K562 (cell line): ENCODE results near the gene ATF3. TPM values are rescaled to one million over a fixed set of nuclear protein-coding genes. Genes with fewer than 3 reads are reported as not detected.

Source experiments
- ARNT ChIP-seq, 2 experiments: fragments of 450-650 bp; IDR thresholded peaks; 2 replicates each; pipeline ENCODE4 v1.6.1; 2016; ENCODE audit warnings: mild to moderate bottlenecking in 1 of 2
- CHCHD3 ChIP-seq: fragments of 250-450 bp; sonication (Bioruptor Pico); IDR thresholded peaks from 2 replicates; pipeline ENCODE4 v2.1.2; 2022; ENCODE audit warnings: mild to moderate bottlenecking
- CREB3 ChIP-seq: fragments of 450-650 bp; conservative IDR thresholded peaks from 2 replicates; pipeline ENCODE4 v1.6.1; 2016; ENCODE audit warnings: missing genetic modification characterization, low read depth, mild to moderate bottlenecking, missing compliant biosample characterization, moderate library complexity
- CTCF ChIP-seq, 3 experiments: IDR thresholded peaks in 2 of 3; conservative IDR thresholded peaks in 1 of 3; 2 replicates each; pipeline ENCODE4 v1.5.1; 2011 to 2012; ENCODE audit warnings: low read length in 3 of 3, mild to moderate bottlenecking in 3 of 3, control low read depth in 2 of 3, improper control_type of control experiment in 1 of 3, inconsistent platforms in 1 of 3, low read depth in 1 of 3, mixed read lengths in 1 of 3, moderate library complexity in 1 of 3; ENCODE audit not compliant: insufficient read depth in 2 of 3
- EZH2 ChIP-seq: IDR thresholded peaks from 2 replicates; pipeline ENCODE4 v1.6.1; 2012; ENCODE audit warnings: low read depth, mild to moderate bottlenecking, inconsistent platforms, low read length, borderline replicate concordance
- FIP1L1 ChIP-seq: fragments of 200-400 bp; formaldehyde crosslinking; IDR thresholded peaks from 2 replicates; pipeline ENCODE4 v1.6.1; 2018; ENCODE audit warnings: mild to moderate bottlenecking, low read depth, low read length; ENCODE audit not compliant: poor library complexity, severe bottlenecking
- FOSL1 ChIP-seq: fragments of 200-800 bp; sonication (Bioruptor generic); conservative IDR thresholded peaks from 2 replicates; pipeline ENCODE4 v1.6.1; 2016; ENCODE audit warnings: missing genetic modification characterization, missing compliant biosample characterization
- HMG20B ChIP-seq: fragments of 250-450 bp; sonication (Bioruptor Pico); IDR thresholded peaks from 2 replicates; pipeline ENCODE4 v1.5.0; 2021; ENCODE audit warnings: mild to moderate bottlenecking
- HNRNPLL ChIP-seq: fragments of 200-400 bp; formaldehyde crosslinking; IDR thresholded peaks from 2 replicates; pipeline ENCODE4 v1.6.1; 2017; ENCODE audit warnings: low read length, low read depth, mild to moderate bottlenecking; ENCODE audit not compliant: poor library complexity, severe bottlenecking
- IRF1 ChIP-seq: sonication (generic); formaldehyde crosslinking; IDR thresholded peaks from 2 replicates; pipeline ENCODE4 v1.8.0; 2022; ENCODE audit warnings: missing genetic modification reagents, mild to moderate bottlenecking, borderline replicate concordance
- KAT8 ChIP-seq: fragments of 450-650 bp; IDR thresholded peaks from 2 replicates; pipeline ENCODE4 v1.6.1; 2016; ENCODE audit warnings: low read depth, mild to moderate bottlenecking
- NFYB ChIP-seq: IDR thresholded peaks from 2 replicates; pipeline ENCODE4 v1.6.1; 2011; ENCODE audit warnings: mild to moderate bottlenecking, moderate library complexity; ENCODE audit not compliant: insufficient read length; ENCODE audit errors: extremely low read depth
- PCBP2 ChIP-seq: fragments of 200-400 bp; formaldehyde crosslinking; IDR thresholded peaks from 2 replicates; pipeline ENCODE4 v1.6.1; 2018; ENCODE audit warnings: low read length, low read depth, mild to moderate bottlenecking, moderate library complexity; ENCODE audit not compliant: poor library complexity, severe bottlenecking
- PREB ChIP-seq: sonication (generic); formaldehyde crosslinking; IDR thresholded peaks from 2 replicates; pipeline ENCODE4 v1.8.1; 2023; ENCODE audit warnings: mild to moderate bottlenecking, missing genetic modification reagents
- PTRF ChIP-seq: fragments of 450-650 bp; IDR thresholded peaks from 2 replicates; pipeline ENCODE4 v1.6.1; 2016; ENCODE audit warnings: mild to moderate bottlenecking, missing genetic modification characterization, missing compliant biosample characterization
- SMARCA5 ChIP-seq: fragments of 450-650 bp; IDR thresholded peaks from 2 replicates; pipeline ENCODE4 v1.6.1; 2016
- TBL1XR1 ChIP-seq, 2 experiments: IDR thresholded peaks; 2 replicates each; pipeline ENCODE4 v1.6.1; 2012; ENCODE audit warnings: improper control_type of control experiment in 2 of 2, low read length in 2 of 2, mild to moderate bottlenecking in 1 of 2
- ZBTB49 ChIP-seq: sonication (generic); formaldehyde crosslinking; IDR thresholded peaks from 2 replicates; pipeline ENCODE4 v1.8.0; 2022; ENCODE audit warnings: missing genetic modification reagents, mild to moderate bottlenecking, borderline replicate concordance
- ZC3H4 ChIP-seq: sonication (generic); formaldehyde crosslinking; IDR thresholded peaks from 2 replicates; pipeline ENCODE4 v1.9.0; 2021; ENCODE audit warnings: missing genetic modification reagents, borderline replicate concordance
- ZNF311 ChIP-seq: fragments of 250-450 bp; sonication (Bioruptor Pico); IDR thresholded peaks from 2 replicates; pipeline ENCODE4 v1.4.0; 2020; ENCODE audit warnings: mild to moderate bottlenecking, moderate library complexity
- polyA plus RNA-seq, 8 experiments: library from polyadenylated mRNA; depleted of rRNA in 4 of 8; stranded (reverse) in 5 of 8; unstranded in 3 of 8; fragments of >200 nt; fragmentation: Nextera tagmentation in 2 of 8; fragmentation: Illumina TruSeq in 1 of 8; extraction: Ambion mirVana in 2 of 8; extraction: Trizol in 1 of 8; gene quantifications; 2 replicates each; pipeline versions ENCODE4 v1.2.1 to v1.2.3, GENCODE V29; 2011 to 2014; ENCODE audit warnings: inconsistent platforms in 1 of 8, missing spikeins in 1 of 8
- total RNA-seq, 7 experiments: library from RNA; depleted of rRNA in 6 of 7; stranded (reverse); fragments of >200 nt in 6 of 7; fragmentation: Illumina TruSeq in 2 of 7; extraction: Trizol in 2 of 7; gene quantifications; 2 replicates each; pipeline versions ENCODE4 v1.2.1 to v1.2.3, GENCODE V29; 2011 to 2021; ENCODE audit warnings: low replicate concordance in 1 of 7

ATF3 gene
- total and polyA plus RNA-seq, 9 of the 15 experiments (the other 6 are each of a cell fraction or from before 2014, with no cell fraction given): 3.5 to 28.2 (median 19.8) TPM

- TF ChIP-seq CTCF (IDR thresholded peaks at IDR 0.05 in 2 of 3, conservative IDR thresholded peaks at IDR 0.05 in 1 of 3; ENCODE audit: insufficient read depth in 2 of 3, low read depth in 1 of 3, low read length in 3 of 3) (peak; percentile 94 to 95 (median 95)), IRF1 (CRISPR knock-in tag) (no peak), KAT8 (no peak), HMG20B (no peak), PREB (CRISPR knock-in tag) (no peak), NFYB (no peak), ARNT (IDR thresholded peaks at IDR 0.05) (no peak), ZNF311 (CRISPR knock-in tag) (no peak), PTRF (tag) (no peak), EZH2 (no peak), FOSL1 (no peak), HNRNPLL (no peak), ZBTB49 (no peak), FIP1L1 (no peak), ZC3H4 (CRISPR knock-in tag) (no peak), TBL1XR1 (IDR thresholded peaks at IDR 0.05; ENCODE audit: low read length in 2 of 2) (no peak), SMARCA5 (peak; percentile 44; the same call in 1 of the 2 replicates), CREB3 (tag) (no peak), CHCHD3 (CRISPR knock-in tag) (no peak), PCBP2 (no peak)
Measured at GRCh38 chr1:212665241-212666115, 56.9 kb downstream of the ATF3 start (continued).
